Liver (tissue), 9 donors: ENCODE results near the gene ITPK1. TPM values are rescaled to one million over a fixed set of nuclear protein-coding genes. Genes with fewer than 3 reads are reported as not detected.
A peak's percentile ranks its signal among the peaks of the same experiment; 100 is the strongest.

ENCODE experiments used
- DNase-seq: peaks from one replicate; pipeline ENCODE4 v3.0.0-alpha.2; 2017; ENCODE audit warnings: low spot score
- H3K27ac ChIP-seq, 2 donors: one replicate each; pipeline ENCODE4 v1.7.0; 2013; ENCODE audit warnings: inconsistent platforms in 2 of 2, low read length in 2 of 2, control low read depth in 1 of 2, low read depth in 1 of 2, mild to moderate bottlenecking in 1 of 2
- H3K27me3 ChIP-seq, 4 donors: one replicate each; pipeline versions ENCODE4 v1.6.1 to v1.7.0; 2013; ENCODE audit warnings: low read length in 3 of 4, inconsistent platforms in 1 of 4, mild to moderate bottlenecking in 1 of 4, moderate library complexity in 1 of 4; ENCODE audit not compliant: control insufficient read depth in 4 of 4, insufficient read depth in 4 of 4
- H3K36me3 ChIP-seq, 4 donors: one replicate each; pipeline versions ENCODE4 v1.6.1 to v1.7.0; 2013; ENCODE audit warnings: low read length in 3 of 4, mild to moderate bottlenecking in 3 of 4, low read depth in 1 of 4, moderate library complexity in 1 of 4; ENCODE audit not compliant: control insufficient read depth in 4 of 4, insufficient read depth in 3 of 4
- H3K4me1 ChIP-seq, 4 donors: one replicate each; pipeline versions ENCODE4 v1.6.1 to v1.7.0; 2013; ENCODE audit warnings: low read length in 3 of 4, mild to moderate bottlenecking in 3 of 4, moderate library complexity in 1 of 4; ENCODE audit not compliant: control insufficient read depth in 4 of 4, insufficient read depth in 4 of 4
- H3K4me3 ChIP-seq, 3 donors: one replicate each; pipeline versions ENCODE4 v1.6.1 to v1.7.0; 2013; ENCODE audit warnings: low read length in 3 of 3, control low read depth in 1 of 3, low read depth in 1 of 3, mild to moderate bottlenecking in 1 of 3
- H3K9ac ChIP-seq, 2 donors: one replicate each; pipeline ENCODE4 v1.7.0; 2013; ENCODE audit warnings: low read length in 2 of 2, mild to moderate bottlenecking in 2 of 2, moderate library complexity in 2 of 2, control low read depth in 1 of 2, low read depth in 1 of 2
- H3K9me3 ChIP-seq, 4 donors: one replicate each; pipeline versions ENCODE4 v1.6.1 to v1.7.0; 2013; ENCODE audit warnings: low read length in 3 of 4; ENCODE audit not compliant: control insufficient read depth in 4 of 4
- HNF4A ChIP-seq, 2 donors: conservative IDR thresholded peaks; 2 replicates each; pipeline ENCODE4 v1.6.1; 2016; ENCODE audit warnings: antibody characterized with exemption in 2 of 2, mild to moderate bottlenecking in 2 of 2
- JUND ChIP-seq, 2 donors: IDR thresholded peaks; 2 replicates each; pipeline ENCODE4 v1.6.1; 2016; ENCODE audit warnings: antibody characterized with exemption in 2 of 2
- NR2F2 ChIP-seq: IDR thresholded peaks from 2 replicates; pipeline ENCODE4 v1.6.1; 2016; ENCODE audit warnings: antibody characterized with exemption
- RAD21 ChIP-seq, 2 donors: IDR thresholded peaks; 2 replicates each; pipeline ENCODE4 v1.6.1; 2016; ENCODE audit warnings: antibody characterized with exemption in 2 of 2, mild to moderate bottlenecking in 2 of 2
- RXRA ChIP-seq, 2 donors: IDR thresholded peaks; 2 replicates each; pipeline ENCODE4 v1.6.1; 2017 to 2018; ENCODE audit warnings: antibody characterized with exemption in 2 of 2, mild to moderate bottlenecking in 1 of 2
- SP1 ChIP-seq: IDR thresholded peaks from 2 replicates; pipeline ENCODE4 v1.6.1; 2018; ENCODE audit warnings: antibody characterized with exemption, mild to moderate bottlenecking
- YY1 ChIP-seq: IDR thresholded peaks from 2 replicates; pipeline ENCODE4 v1.6.1; 2016; ENCODE audit warnings: antibody characterized with exemption, mild to moderate bottlenecking
- WGBS: extraction: QIAGEN DNeasy Blood & Tissue Kit; methylation state at CpG from one replicate; pipeline ENCODE4 v1.1.7; 2013; 5-methylcytosine and 5-hydroxymethylcytosine counted together
- polyA plus RNA-seq, 2 donors: library from polyadenylated mRNA; stranded (reverse) in 1 of 2; unstranded in 1 of 2; fragments of 200-250 nt in 1 of 2; fragments of >200 nt in 1 of 2; fragmentation: Nextera tagmentation in 1 of 2; extraction: Ambion mirVana in 1 of 2; gene quantifications; one replicate each; pipeline versions ENCODE4 v1.2.1 to v1.2.3, GENCODE V29; 2013 to 2015
- total RNA-seq, 2 donors: library from RNA; depleted of rRNA; stranded (reverse); fragments of >200 nt; gene quantifications; one replicate each; pipeline ENCODE4 v1.2.3, GENCODE V29; 2014
- TF ChIP-seq, protein P1 (sequence below): IDR thresholded peaks from 2 replicates; pipeline ENCODE4 v1.6.1; 2016; ENCODE audit warnings: antibody characterized with exemption, mild to moderate bottlenecking
- donor health status: healthy.
- donor health status: healthy.
- donor health status: healthy.
- donor health status: healthy.
- donor health status: healthy.

The ITPK1 gene
- total and polyA plus RNA-seq, 4 donors: 9.0 to 41.2 (median 20.4) TPM

DNA sequence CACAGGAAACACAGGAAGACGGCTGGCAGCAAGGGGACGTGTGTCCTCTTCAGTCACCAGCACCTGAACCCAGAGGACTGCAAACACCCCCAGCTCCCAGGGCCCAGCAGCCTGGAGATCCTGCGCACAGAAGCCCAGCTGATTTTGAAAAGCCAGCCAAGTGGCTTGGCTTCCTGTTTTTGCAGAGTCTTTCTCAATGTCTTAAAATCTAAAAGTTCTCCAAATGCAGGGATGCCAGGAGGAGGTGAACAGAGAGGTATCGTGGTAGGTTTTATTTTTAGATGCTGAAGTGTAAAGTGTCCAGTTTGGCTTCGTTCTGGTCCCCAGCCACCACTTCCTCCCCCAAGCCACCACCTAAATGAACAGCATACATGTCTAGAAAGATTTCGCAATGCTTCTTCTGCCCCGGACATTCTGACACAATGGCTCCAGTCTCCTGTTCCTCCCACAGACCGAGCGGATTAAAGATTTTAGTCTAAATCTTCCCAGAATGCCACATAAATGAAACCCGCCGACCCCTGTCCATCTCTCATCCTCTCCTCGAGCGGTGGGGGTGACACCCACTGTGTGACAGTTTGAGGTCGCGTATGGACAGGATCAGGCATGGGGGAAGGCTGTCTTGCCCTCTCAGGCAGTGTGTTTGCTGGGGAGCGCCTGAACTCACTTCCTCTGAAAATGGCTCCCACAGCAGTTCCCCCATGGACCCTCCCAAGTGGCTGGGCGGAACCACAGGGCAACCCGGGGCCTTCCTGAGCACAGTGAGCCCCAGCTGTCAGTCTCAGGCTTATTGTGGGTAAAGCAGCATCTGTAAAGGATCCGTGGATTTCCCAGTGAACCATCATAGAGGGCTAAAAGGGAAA is 41.6 kb downstream of the ITPK1 start:
- Histone ChIP-seq H3K36me3 (no peaks in the 10 kb centered on the region), H3K9me3 (no peaks in the 10 kb centered on the region), H3K4me3 (no peak overlapping the region), H3K27me3 (no peaks in the 10 kb centered on the region), H3K27ac (peak overlapping the region; percentile 62 to 77), H3K4me1 (peaks cover 6 to 20% (median 14%) of the 10 kb centered on the region in 4 donors), H3K9ac (no peak overlapping the region)
- WGBS: 59% methylated on average over 19 of the region's 19 CpGs
- DNase-seq: no peak
- TF ChIP-seq, protein P1, sequence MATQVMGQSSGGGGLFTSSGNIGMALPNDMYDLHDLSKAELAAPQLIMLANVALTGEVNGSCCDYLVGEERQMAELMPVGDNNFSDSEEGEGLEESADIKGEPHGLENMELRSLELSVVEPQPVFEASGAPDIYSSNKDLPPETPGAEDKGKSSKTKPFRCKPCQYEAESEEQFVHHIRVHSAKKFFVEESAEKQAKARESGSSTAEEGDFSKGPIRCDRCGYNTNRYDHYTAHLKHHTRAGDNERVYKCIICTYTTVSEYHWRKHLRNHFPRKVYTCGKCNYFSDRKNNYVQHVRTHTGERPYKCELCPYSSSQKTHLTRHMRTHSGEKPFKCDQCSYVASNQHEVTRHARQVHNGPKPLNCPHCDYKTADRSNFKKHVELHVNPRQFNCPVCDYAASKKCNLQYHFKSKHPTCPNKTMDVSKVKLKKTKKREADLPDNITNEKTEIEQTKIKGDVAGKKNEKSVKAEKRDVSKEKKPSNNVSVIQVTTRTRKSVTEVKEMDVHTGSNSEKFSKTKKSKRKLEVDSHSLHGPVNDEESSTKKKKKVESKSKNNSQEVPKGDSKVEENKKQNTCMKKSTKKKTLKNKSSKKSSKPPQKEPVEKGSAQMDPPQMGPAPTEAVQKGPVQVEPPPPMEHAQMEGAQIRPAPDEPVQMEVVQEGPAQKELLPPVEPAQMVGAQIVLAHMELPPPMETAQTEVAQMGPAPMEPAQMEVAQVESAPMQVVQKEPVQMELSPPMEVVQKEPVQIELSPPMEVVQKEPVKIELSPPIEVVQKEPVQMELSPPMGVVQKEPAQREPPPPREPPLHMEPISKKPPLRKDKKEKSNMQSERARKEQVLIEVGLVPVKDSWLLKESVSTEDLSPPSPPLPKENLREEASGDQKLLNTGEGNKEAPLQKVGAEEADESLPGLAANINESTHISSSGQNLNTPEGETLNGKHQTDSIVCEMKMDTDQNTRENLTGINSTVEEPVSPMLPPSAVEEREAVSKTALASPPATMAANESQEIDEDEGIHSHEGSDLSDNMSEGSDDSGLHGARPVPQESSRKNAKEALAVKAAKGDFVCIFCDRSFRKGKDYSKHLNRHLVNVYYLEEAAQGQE: no peak
- TF ChIP-seq HNF4A (conservative IDR thresholded peaks at IDR 0.05) (no peak), SP1 (peak; percentile 26), RXRA (IDR thresholded peaks at IDR 0.05) (peak in 1 of 2 donors; percentile 36), YY1 (peak; percentile 70), JUND (IDR thresholded peaks at IDR 0.05) (no peak), RAD21 (IDR thresholded peaks at IDR 0.05) (peak in 1 of 2 donors; percentile 39)

- no peak overlapping the region for H3K4me3 ChIP-seq
- TF ChIP-seq RXRA (IDR thresholded peaks at IDR 0.05): peak in 1 of 2 donors; percentile 10
- TF ChIP-seq NR2F2: peak; percentile 75
- TF ChIP-seq, protein P1: no peak
- H3K27me3 ChIP-seq: no peaks in the 10 kb centered on the region
- DNase-seq: no peak
- H3K9ac ChIP-seq: no peak overlapping the region
- H3K36me3 ChIP-seq: no peaks in the 10 kb centered on the region
- peak overlapping the region; percentile 62 to 77 for H3K27ac ChIP-seq
- no peaks in the 10 kb centered on the region for H3K9me3 ChIP-seq
- H3K4me1 ChIP-seq: peaks cover 6 to 20% (median 14%) of the 10 kb centered on the region in 4 donors
- WGBS: 52% methylated on average over 4 of the region's 4 CpGs
Observed at GRCh38 chr14:93073358-93073707, 42.4 kb downstream of the ITPK1 start.
